ENCODE measurements around the gene SCN4B. TPM values are rescaled to one million over a fixed set of nuclear protein-coding genes. Genes with fewer than 3 reads are reported as not detected.

The SCN4B gene
- polyA plus RNA-seq, 2 donors = 0.75 to 1.1 TPM

DNA sequence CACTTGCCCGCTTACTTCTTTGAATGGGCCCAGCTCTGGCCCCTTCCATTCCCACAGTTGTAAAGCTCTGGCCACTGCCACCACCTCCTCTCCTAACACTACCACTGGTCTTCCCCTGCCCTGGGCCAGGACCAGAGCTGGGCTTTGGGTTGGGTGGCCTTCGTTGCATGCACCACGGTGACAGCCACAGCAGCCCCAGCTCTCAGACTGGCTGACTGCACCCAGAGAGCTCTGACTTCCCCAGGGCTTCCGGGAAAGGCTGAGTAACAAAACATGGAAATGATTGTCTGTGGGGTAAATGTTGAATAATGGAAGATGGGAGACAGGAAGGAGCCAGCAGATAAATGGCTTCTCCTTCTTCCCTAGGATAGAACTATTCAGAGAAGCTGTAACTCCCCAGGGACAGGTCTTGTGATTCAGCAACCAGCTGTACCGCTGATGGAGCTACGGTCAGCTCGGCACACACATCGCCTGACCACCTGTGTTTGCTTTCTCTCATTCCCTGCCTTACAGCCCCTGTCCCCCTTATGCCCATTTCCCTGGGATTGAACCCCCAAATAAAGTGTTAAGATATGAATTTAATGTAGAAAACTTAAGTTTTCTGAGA, 27.6 kb downstream of the SCN4B start:
- H3K4me3 ChIP-seq (ENCODE audit: low read depth in 1 of 2, low read length in 2 of 2) = no peak overlapping the region
- no peaks in the 10 kb centered on the region for H3K9me3 ChIP-seq (ENCODE audit: control insufficient read depth in 2 of 2, insufficient read depth in 1 of 2, low read depth in 1 of 2, low read length in 1 of 2)
- no peaks in the 10 kb centered on the region for H3K27me3 ChIP-seq (ENCODE audit: control insufficient read depth in 1 of 2, insufficient read depth in 2 of 2, low read length in 2 of 2)
- H3K36me3 ChIP-seq (ENCODE audit: control insufficient read depth in 2 of 2, insufficient read depth in 2 of 2, low read length in 1 of 2) = no peaks in the 10 kb centered on the region
- no peak overlapping the region for H3K27ac ChIP-seq (ENCODE audit: low read depth in 2 of 2, low read length in 1 of 2)
- 85 to 87% methylated on average over 8 of the region's 8 CpGs for WGBS, 2 donors
- H3K4me1 ChIP-seq (ENCODE audit: control insufficient read depth in 2 of 2, insufficient read depth in 2 of 2, low read length in 1 of 2) = no peaks in the 10 kb centered on the region

DNA sequence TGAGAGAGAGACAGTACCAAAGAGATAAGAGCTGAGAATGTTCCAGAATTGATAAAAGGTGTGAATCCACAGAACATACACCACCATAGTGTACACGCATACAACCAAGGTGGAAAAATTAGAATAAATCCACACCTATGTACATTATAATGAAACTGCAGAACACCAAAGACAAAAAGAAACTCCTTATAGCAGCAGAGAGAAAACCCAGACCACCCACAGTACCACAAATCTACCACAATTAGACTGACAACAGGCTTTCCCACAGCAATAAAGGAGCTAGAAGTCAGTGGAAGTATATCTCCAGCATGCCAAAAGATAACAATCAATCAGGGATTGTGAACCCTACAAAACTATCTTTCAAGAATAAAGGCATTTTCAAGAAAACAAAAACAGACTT, 31.8 kb downstream of the SCN4B start:
- 94 to 97% methylated on average over 1 of the region's 1 CpG for WGBS, 2 donors
- H3K36me3 ChIP-seq (ENCODE audit: control insufficient read depth in 2 of 2, insufficient read depth in 2 of 2, low read length in 1 of 2) = peaks cover 0 to 3% of the 10 kb centered on the region in 2 donors
- H3K4me1 ChIP-seq (ENCODE audit: control insufficient read depth in 2 of 2, insufficient read depth in 2 of 2, low read length in 1 of 2) = no peaks in the 10 kb centered on the region
- H3K4me3 ChIP-seq (ENCODE audit: low read depth in 1 of 2, low read length in 2 of 2) = no peak overlapping the region
- no peak overlapping the region for H3K27ac ChIP-seq (ENCODE audit: low read depth in 2 of 2, low read length in 1 of 2)
- H3K27me3 ChIP-seq (ENCODE audit: control insufficient read depth in 1 of 2, insufficient read depth in 2 of 2, low read length in 2 of 2) = no peaks in the 10 kb centered on the region
- H3K9me3 ChIP-seq (ENCODE audit: control insufficient read depth in 2 of 2, insufficient read depth in 1 of 2, low read depth in 1 of 2, low read length in 1 of 2) = no peaks in the 10 kb centered on the region

- no peaks in the 10 kb centered on the region for H3K4me1 ChIP-seq (ENCODE audit: control insufficient read depth in 2 of 2, insufficient read depth in 2 of 2, low read length in 1 of 2)
- no peak overlapping the region for H3K27ac ChIP-seq (ENCODE audit: low read depth in 2 of 2, low read length in 1 of 2)
- 74 to 82% methylated on average over 9 of the region's 9 CpGs for WGBS, 2 donors
- no peak overlapping the region for H3K4me3 ChIP-seq (ENCODE audit: low read depth in 1 of 2, low read length in 2 of 2)
- peaks cover 0 to 17% of the 10 kb centered on the region in 2 donors for H3K36me3 ChIP-seq (ENCODE audit: control insufficient read depth in 2 of 2, insufficient read depth in 2 of 2, low read length in 1 of 2)
- H3K27me3 ChIP-seq (ENCODE audit: control insufficient read depth in 1 of 2, insufficient read depth in 2 of 2, low read length in 2 of 2) = no peaks in the 10 kb centered on the region
- no peaks in the 10 kb centered on the region for H3K9me3 ChIP-seq (ENCODE audit: control insufficient read depth in 2 of 2, insufficient read depth in 1 of 2, low read depth in 1 of 2, low read length in 1 of 2)
These were observed 34.6 kb downstream of the SCN4B start for GRCh38 chr11:118117790-118118601.

- peaks cover 0 to 18% of the 10 kb centered on the region in 2 donors for H3K36me3 ChIP-seq (ENCODE audit: control insufficient read depth in 2 of 2, insufficient read depth in 2 of 2, low read length in 1 of 2)
- H3K27me3 ChIP-seq (ENCODE audit: control insufficient read depth in 1 of 2, insufficient read depth in 2 of 2, low read length in 2 of 2) = no peaks in the 10 kb centered on the region
- no peak overlapping the region for H3K27ac ChIP-seq (ENCODE audit: low read depth in 2 of 2, low read length in 1 of 2)
- H3K9me3 ChIP-seq (ENCODE audit: control insufficient read depth in 2 of 2, insufficient read depth in 1 of 2, low read depth in 1 of 2, low read length in 1 of 2) = no peaks in the 10 kb centered on the region
- 93 to 95% methylated on average over 7 of the region's 7 CpGs for WGBS, 2 donors
- H3K4me3 ChIP-seq (ENCODE audit: low read depth in 1 of 2, low read length in 2 of 2) = no peak overlapping the region
- peaks cover 0 to 8% of the 10 kb centered on the region in 2 donors for H3K4me1 ChIP-seq (ENCODE audit: control insufficient read depth in 2 of 2, insufficient read depth in 2 of 2, low read length in 1 of 2)
These were observed 37.6 kb downstream of the SCN4B start for GRCh38 chr11:118115048-118115447.

- no peak overlapping the region for H3K4me3 ChIP-seq (ENCODE audit: low read depth in 1 of 2, low read length in 2 of 2)
- WGBS, 2 donors = 41 to 56% methylated on average over 1 of the region's 1 CpG
- H3K36me3 ChIP-seq (ENCODE audit: control insufficient read depth in 2 of 2, insufficient read depth in 2 of 2, low read length in 1 of 2) = peaks cover 0 to 18% of the 10 kb centered on the region in 2 donors
- no peak overlapping the region for H3K27ac ChIP-seq (ENCODE audit: low read depth in 2 of 2, low read length in 1 of 2)
- H3K4me1 ChIP-seq (ENCODE audit: control insufficient read depth in 2 of 2, insufficient read depth in 2 of 2, low read length in 1 of 2) = peaks cover 0 to 8% of the 10 kb centered on the region in 2 donors
- H3K9me3 ChIP-seq (ENCODE audit: control insufficient read depth in 2 of 2, insufficient read depth in 1 of 2, low read depth in 1 of 2, low read length in 1 of 2) = no peaks in the 10 kb centered on the region
- H3K27me3 ChIP-seq (ENCODE audit: control insufficient read depth in 1 of 2, insufficient read depth in 2 of 2, low read length in 2 of 2) = no peaks in the 10 kb centered on the region
These were observed 38.4 kb downstream of the SCN4B start for GRCh38 chr11:118114266-118114665.

GRCh38 chr11:118112711-118113430, 39.8 kb downstream of the SCN4B start:
- Histone ChIP-seq H3K27me3 (ENCODE audit: control insufficient read depth in 1 of 2, insufficient read depth in 2 of 2, low read length in 2 of 2) (no peaks in the 10 kb centered on the region), H3K9me3 (ENCODE audit: control insufficient read depth in 2 of 2, insufficient read depth in 1 of 2, low read depth in 1 of 2, low read length in 1 of 2) (no peaks in the 10 kb centered on the region), H3K27ac (ENCODE audit: low read depth in 2 of 2, low read length in 1 of 2) (no peak overlapping the region), H3K4me1 (ENCODE audit: control insufficient read depth in 2 of 2, insufficient read depth in 2 of 2, low read length in 1 of 2) (peaks cover 0 to 8% of the 10 kb centered on the region in 2 donors), H3K4me3 (ENCODE audit: low read depth in 1 of 2, low read length in 2 of 2) (no peak overlapping the region), H3K36me3 (ENCODE audit: control insufficient read depth in 2 of 2, insufficient read depth in 2 of 2, low read length in 1 of 2) (peaks cover 6 to 19% of the 10 kb centered on the region in 2 donors)
- WGBS, 2 donors = 87 to 91% methylated on average over 11 of the region's 11 CpGs

GRCh38 chr11:118111744-118112035, 40.9 kb downstream of the SCN4B start:
- WGBS, 2 donors = 85 to 89% methylated on average over 6 of the region's 6 CpGs
- peaks cover 6 to 20% of the 10 kb centered on the region in 2 donors for H3K36me3 ChIP-seq (ENCODE audit: control insufficient read depth in 2 of 2, insufficient read depth in 2 of 2, low read length in 1 of 2)
- H3K27me3 ChIP-seq (ENCODE audit: control insufficient read depth in 1 of 2, insufficient read depth in 2 of 2, low read length in 2 of 2) = no peaks in the 10 kb centered on the region

DNA sequence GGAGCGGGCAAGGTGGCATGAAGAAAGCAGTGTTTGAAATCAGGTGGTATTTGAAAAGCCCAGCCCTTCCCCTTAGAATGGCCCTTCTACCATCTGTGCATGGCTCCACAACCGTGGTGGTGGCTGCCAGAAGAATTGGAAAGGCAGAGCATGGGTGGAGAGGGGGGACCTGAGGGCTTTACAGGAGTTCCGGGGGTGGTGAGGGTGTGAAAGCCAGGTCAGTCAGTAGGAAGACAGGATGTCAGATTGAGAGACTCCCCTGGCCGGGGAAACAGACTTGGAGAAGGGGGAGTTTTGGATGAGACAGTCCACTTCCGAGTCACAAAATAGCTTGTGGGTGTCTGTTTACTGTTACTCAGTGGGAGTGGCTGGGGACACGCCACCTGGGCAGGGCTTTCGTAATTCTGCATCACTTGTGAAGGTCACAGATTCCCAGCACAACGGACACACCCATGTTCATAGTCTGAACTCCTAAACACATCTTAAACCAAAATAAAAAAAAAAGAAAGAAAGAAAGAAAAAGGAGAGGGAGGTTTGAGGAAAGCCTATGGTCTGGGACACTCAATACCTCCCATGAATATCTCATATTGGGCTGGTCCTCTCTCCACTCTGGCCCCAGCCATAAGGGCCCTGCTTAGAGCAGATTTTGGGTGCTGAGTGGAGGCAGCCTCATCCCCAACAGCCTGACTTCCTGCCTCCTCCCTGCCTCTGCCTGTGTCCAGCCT, 41.4 kb downstream of the SCN4B start:
- no peak overlapping the region for H3K4me3 ChIP-seq (ENCODE audit: low read depth in 1 of 2, low read length in 2 of 2)
- H3K36me3 ChIP-seq (ENCODE audit: control insufficient read depth in 2 of 2, insufficient read depth in 2 of 2, low read length in 1 of 2) = peaks cover 6 to 20% of the 10 kb centered on the region in 2 donors
- peak overlapping the region in 1 of 2 donors; percentile 53 for H3K27ac ChIP-seq (ENCODE audit: low read depth in 2 of 2, low read length in 1 of 2)
- no peaks in the 10 kb centered on the region for H3K27me3 ChIP-seq (ENCODE audit: control insufficient read depth in 1 of 2, insufficient read depth in 2 of 2, low read length in 2 of 2)
- WGBS, 2 donors = 55 to 59% methylated on average over 8 of the region's 8 CpGs
- peaks cover 2 to 8% of the 10 kb centered on the region in 2 donors for H3K4me1 ChIP-seq (ENCODE audit: control insufficient read depth in 2 of 2, insufficient read depth in 2 of 2, low read length in 1 of 2)
- H3K9me3 ChIP-seq (ENCODE audit: control insufficient read depth in 2 of 2, insufficient read depth in 1 of 2, low read depth in 1 of 2, low read length in 1 of 2) = no peaks in the 10 kb centered on the region

More at GRCh38 chr11:118111744-118112035, 40.9 kb downstream of the SCN4B start:
- Histone ChIP-seq H3K9me3 (ENCODE audit: control insufficient read depth in 2 of 2, insufficient read depth in 1 of 2, low read depth in 1 of 2, low read length in 1 of 2) (no peaks in the 10 kb centered on the region), H3K27ac (ENCODE audit: low read depth in 2 of 2, low read length in 1 of 2) (peak overlapping the region in 1 of 2 donors; percentile 6), H3K4me3 (ENCODE audit: low read depth in 1 of 2, low read length in 2 of 2) (no peak overlapping the region), H3K4me1 (ENCODE audit: control insufficient read depth in 2 of 2, insufficient read depth in 2 of 2, low read length in 1 of 2) (peaks cover 2 to 8% of the 10 kb centered on the region in 2 donors)

GRCh38 chr11:118109231-118109630, 43.4 kb downstream of the SCN4B start:
- no peak overlapping the region for H3K27ac ChIP-seq (ENCODE audit: low read depth in 2 of 2, low read length in 1 of 2)
- no peaks in the 10 kb centered on the region for H3K27me3 ChIP-seq (ENCODE audit: control insufficient read depth in 1 of 2, insufficient read depth in 2 of 2, low read length in 2 of 2)
- peaks cover 2 to 8% of the 10 kb centered on the region in 2 donors for H3K4me1 ChIP-seq (ENCODE audit: control insufficient read depth in 2 of 2, insufficient read depth in 2 of 2, low read length in 1 of 2)
- H3K9me3 ChIP-seq (ENCODE audit: control insufficient read depth in 2 of 2, insufficient read depth in 1 of 2, low read depth in 1 of 2, low read length in 1 of 2) = no peaks in the 10 kb centered on the region
- H3K36me3 ChIP-seq (ENCODE audit: control insufficient read depth in 2 of 2, insufficient read depth in 2 of 2, low read length in 1 of 2) = peaks cover 6 to 11% of the 10 kb centered on the region in 2 donors
- no peak overlapping the region for H3K4me3 ChIP-seq (ENCODE audit: low read depth in 1 of 2, low read length in 2 of 2)
- WGBS, 2 donors = 60 to 65% methylated on average over 2 of the region's 2 CpGs
